B cell (primary cell): ENCODE data around the gene RAB10.

ENCODE experiments used
- EZH2 ChIP-seq: IDR thresholded peaks from 2 replicates; pipeline ENCODE4 v1.6.1; 2012; ENCODE audit warnings: borderline replicate concordance, low read depth, mild to moderate bottlenecking, moderate library complexity, low read length; ENCODE audit not compliant: insufficient read depth, poor library complexity, severe bottlenecking
- TF ChIP-seq, protein P1 (sequence below): fragments of 200-600 bp; IDR thresholded peaks from one replicate; pipeline ENCODE4 v1.8.0; 2022; ENCODE audit warnings: antibody characterized with exemption, mild to moderate bottlenecking

- TF ChIP-seq, protein P1, sequence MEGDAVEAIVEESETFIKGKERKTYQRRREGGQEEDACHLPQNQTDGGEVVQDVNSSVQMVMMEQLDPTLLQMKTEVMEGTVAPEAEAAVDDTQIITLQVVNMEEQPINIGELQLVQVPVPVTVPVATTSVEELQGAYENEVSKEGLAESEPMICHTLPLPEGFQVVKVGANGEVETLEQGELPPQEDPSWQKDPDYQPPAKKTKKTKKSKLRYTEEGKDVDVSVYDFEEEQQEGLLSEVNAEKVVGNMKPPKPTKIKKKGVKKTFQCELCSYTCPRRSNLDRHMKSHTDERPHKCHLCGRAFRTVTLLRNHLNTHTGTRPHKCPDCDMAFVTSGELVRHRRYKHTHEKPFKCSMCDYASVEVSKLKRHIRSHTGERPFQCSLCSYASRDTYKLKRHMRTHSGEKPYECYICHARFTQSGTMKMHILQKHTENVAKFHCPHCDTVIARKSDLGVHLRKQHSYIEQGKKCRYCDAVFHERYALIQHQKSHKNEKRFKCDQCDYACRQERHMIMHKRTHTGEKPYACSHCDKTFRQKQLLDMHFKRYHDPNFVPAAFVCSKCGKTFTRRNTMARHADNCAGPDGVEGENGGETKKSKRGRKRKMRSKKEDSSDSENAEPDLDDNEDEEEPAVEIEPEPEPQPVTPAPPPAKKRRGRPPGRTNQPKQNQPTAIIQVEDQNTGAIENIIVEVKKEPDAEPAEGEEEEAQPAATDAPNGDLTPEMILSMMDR, result no peak
- TF ChIP-seq EZH2, result no peak
These were observed 22.9 kb upstream of the RAB10 start for GRCh38 chr2:26010943-26011342.
